GM19463 (cell line): ENCODE data around the gene AP1M1.
"Not testable (repeated sequence)": the region's sequence is repeated elsewhere in the genome, so short reads cannot be mapped to it uniquely, and the experiment has no call there.

Experiments
- ATAC-seq: cut with Tn5 transposase; IDR thresholded peaks from one replicate; pipeline ENCODE4 v1.9.1; 2021; ENCODE audit warnings: mild to moderate bottlenecking, moderate library complexity; ENCODE audit not compliant: unreplicated experiment

AP1M1 gene

DNA sequence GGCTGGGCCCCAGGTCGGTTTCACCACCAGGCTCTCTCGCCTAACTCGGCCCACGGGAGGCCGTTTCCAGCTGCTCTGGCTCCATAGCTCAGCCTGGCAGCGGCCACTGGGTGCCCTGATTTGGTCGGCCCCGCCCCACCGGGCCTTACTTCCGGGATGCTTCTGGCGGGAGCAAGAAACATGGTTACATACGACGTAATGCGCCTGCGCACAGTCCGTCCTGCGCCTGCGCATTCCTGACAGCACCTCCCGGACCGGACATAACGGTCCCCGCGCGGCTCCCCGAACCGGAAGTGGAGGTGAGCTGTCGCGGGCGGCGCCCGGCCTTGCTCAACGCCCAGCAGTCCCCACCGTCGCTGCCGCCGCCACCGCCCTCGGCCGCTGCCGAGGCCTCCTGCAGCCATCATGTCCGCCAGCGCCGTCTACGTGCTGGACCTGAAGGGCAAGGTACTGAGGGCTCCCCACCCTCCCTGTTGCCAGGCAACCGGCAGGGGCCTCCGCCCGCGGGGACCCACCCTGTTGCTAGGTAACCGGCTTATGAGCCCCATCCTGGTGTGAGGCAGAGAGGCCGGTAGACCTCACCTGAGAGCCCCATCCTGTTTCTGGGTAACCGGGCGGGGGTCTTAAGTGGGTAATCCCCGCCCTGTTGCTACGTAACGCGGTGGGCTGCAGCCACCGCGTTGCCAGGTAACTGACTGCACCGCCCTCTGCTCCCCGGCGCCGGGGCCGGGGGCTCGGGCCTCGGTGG lies at the start of gene AP1M1:
TSS of gene AP1M1 (plus strand) at position 290 of the 748 bp plus-strand sequence. CDS start at position 406, 116 bp downstream.
- peak; percentile 90 for ATAC-seq

- no peak for ATAC-seq
Measured at GRCh38 chr19:16148443-16149229, 49.1 kb upstream of the AP1M1 start.

- ATAC-seq: no peak
Measured at GRCh38 chr19:16153582-16154336, 44.0 kb upstream of the AP1M1 start.

DNA sequence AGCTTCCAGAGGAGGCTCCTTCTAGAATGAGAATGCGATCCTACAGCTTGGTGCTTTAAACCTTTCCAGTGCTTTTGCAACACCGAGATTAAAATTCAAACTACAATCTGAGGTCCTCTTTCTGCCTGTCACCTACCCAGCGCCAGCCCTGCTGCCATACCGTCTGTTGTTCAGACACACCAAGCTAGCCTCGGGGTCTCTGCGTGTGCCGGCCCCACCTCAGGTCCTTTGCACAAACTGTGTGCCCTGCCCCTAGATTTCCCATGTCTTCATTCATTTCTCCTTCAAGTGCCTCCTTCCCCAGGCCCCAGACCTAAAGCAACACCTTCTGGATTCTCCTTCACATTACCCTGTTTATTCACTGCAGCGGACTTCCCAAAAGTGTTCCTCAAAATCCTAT lies 43.2 kb upstream of the AP1M1 start:
- ATAC-seq: no peak

- no peak for ATAC-seq
Measured at GRCh38 chr19:16155128-16155527, 42.6 kb upstream of the AP1M1 start.

DNA sequence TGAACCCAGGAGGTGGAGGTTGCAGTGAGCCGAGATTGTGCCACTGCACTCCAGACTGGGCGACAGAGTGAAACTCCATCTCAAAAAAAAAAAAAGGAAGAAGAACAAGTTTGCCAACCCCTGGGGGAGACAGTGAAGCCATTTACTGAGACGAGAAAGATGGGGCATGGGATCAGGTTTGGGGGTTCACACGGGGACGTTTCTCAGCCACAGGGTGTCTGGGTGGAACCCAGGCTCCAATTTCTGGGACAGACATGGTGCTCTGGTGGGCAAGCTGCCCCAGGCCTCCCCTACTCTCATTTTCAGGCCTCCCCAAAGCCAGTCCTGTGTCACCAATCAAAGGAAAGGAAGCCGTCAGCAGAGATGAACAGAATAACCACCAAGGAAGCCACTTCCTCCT lies 40.8 kb upstream of the AP1M1 start:
- no peak for ATAC-seq

DNA sequence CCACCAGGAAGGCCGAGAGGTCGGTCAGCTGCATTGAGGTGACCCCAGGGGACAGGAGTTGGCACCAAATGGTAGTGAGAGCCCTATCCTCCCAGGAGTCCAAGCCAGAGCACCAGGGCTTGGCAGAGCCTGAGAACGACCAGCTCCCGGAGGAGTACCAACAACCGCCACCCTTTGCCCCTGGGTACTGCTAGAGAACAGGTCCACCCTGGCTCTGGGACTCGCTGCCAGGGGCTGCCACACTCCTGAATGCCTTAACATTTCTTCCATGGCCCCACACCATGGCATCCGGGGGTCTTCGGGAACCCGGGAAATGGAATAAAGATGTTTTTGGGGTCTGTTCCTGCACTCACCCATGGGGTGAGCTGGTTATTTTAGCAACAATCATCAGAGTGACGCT lies 40.1 kb upstream of the AP1M1 start:
- no peak for ATAC-seq

DNA sequence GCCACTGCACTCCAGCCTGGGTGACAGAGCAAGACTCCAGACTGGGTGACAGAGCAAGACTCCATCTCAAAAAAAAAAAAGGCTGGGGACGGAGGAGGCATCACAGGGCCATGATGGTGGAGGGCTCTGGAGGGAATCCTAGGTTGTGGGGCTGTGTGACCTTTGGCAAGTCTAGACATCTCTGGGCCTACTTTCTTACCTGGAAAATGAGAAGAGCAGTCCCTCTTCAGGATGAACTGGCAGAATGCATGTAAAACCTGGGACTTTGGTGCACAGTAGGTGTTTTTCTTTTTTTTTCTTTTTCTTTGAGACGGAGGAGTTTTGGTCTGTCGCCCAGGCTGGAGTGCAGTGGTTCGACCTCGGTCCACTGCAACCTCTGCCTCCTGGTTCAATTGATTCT lies 38.1 kb upstream of the AP1M1 start:
- no peak for ATAC-seq

- ATAC-seq: no peak
Measured at GRCh38 chr19:16160445-16160942, 37.2 kb upstream of the AP1M1 start.

DNA sequence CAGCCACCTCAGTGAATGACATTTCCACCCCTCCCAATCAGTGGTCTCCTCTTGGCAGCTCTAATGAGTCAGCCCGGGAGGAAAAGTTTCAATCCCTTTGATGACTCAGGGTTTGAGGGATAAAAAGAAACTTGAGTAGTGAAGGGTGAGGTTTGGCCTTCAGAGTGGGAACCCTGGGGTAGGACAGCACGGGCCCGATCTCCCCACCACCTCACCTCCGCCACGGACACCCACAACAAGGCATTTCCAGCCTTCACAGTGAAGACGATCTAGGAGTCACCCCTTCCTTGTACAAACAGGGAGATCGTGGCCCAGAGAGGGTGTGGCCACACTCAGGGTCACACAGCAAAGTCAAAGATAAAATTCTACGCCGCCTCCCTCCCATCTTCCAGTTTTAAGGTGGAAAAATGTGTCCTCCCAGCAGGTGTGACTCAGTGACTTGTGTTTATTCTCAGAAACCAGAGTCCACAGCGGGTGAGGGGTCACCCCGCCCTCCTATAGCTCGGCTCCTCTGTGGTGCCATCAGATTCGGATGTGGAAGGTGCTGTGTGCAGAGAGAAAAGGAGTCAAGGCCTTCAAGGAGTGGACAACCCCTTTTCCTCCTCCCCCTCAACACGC lies 36.7 kb upstream of the AP1M1 start:
- no peak for ATAC-seq

DNA sequence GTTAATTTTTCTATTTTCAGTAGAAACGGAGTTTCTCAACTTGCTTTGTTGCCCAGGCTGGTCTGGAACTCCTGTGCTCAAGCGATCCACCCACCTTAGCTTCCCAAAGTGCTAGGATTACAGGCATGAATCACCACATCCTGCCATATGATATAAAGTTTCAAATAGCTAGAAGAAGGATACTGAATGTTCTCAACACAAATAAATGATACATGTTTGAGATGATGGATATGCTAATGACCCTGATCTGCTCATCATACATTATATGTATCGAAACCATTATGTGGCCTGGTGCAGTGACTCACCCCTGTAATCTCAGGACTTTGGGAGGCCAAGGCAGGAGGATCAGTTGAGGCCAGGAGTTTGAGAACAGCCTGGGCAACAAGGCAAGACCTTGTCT lies 35.9 kb upstream of the AP1M1 start:
- ATAC-seq: no peak

- no peak for ATAC-seq
Measured at GRCh38 chr19:16164222-16164890, 33.4 kb upstream of the AP1M1 start.

- no peak for ATAC-seq
Measured at GRCh38 chr19:16166417-16166816, 31.3 kb upstream of the AP1M1 start.

DNA sequence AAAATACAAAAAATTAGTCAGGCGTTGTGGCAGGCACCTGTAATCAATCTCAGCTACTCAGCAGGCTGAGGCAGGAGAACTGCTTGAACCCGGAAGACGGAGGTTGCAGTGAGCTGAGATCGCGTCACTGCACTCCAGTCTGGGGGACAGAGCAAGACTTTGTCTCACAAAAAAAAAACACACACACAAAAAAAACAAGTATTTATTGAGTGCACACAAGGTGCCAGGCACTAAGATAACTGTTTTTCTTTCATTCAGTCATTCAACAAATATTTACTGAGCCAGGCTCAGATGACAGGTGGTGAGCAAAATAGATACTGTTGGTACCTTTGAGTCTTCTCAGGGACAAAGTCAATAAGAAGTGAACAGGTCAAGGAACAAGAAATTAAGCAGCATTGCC lies 30.7 kb upstream of the AP1M1 start:
- no peak for ATAC-seq

GRCh38 chr19:16168465-16169081 lies 29.1 kb upstream of the AP1M1 start:
- no peak for ATAC-seq

GRCh38 chr19:16170134-16170533 lies 27.6 kb upstream of the AP1M1 start:
- ATAC-seq: no peak

GRCh38 chr19:16175954-16176353 lies 21.8 kb upstream of the AP1M1 start:
- ATAC-seq: no peak

DNA sequence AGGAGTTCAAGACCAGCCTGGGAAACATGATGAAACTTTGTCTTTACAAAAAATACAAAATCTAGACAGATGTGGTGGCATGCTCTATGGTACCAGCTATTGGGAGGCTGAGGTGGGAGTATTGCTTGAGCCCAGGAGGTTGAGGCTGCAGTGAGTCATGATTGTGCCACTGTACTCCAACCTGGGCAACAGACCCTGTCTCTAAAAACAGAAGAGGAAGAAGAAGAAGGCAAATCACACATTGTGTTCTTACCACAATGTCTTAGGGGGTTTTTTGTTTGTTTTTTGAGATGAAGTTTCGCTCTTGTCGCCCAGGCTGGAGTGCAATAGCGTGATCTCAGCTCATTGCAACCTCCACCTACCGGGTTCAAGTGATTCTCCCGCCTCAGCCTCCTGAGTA lies 18.8 kb upstream of the AP1M1 start:
- not testable (repeated sequence) for ATAC-seq

GRCh38 chr19:16180611-16181010 lies 17.1 kb upstream of the AP1M1 start:
- no peak for ATAC-seq

DNA sequence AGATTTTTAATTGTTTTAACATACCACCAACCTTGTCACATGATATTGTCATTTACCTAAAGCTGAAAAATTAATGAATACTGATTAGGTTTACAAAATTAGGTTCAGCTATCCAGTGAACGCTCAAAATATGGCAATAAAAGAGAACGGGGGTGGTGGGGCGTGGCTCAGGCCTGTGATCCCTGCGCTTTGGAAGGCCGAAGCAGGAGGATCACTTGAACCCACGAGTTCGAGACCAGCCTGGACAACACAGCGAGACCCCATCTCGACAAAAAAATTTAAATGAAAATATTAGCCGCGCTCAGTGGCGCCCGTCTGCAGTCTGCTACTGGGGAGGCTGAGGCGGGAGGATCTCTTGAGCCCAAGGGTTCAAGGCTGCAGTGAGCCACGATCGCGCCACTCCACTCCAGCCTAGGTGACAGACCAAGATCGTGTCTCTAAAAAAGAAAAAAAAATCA lies 13.0 kb upstream of the AP1M1 start:
- no peak for ATAC-seq
